Type B pancreatic cell (in vitro differentiated cells): ENCODE results near the gene SLC1A2. TPM values are rescaled to one million over a fixed set of nuclear protein-coding genes. Genes with fewer than 3 reads are reported as not detected.

Source experiments
- DNase-seq: peaks from one replicate; pipeline ENCODE4 v3.0.0; 2021; ENCODE audit warnings: mixed read lengths; ENCODE audit not compliant: unreplicated experiment; ENCODE audit errors: extremely low spot score
- H3K27ac Mint-ChIP-seq: 2 replicates; pipeline ENCODE4 v1.8.0; 2021; ENCODE audit warnings: mild to moderate bottlenecking, mixed read lengths
- H3K27me3 Mint-ChIP-seq: 2 replicates; pipeline ENCODE4 v1.8.0; 2021; ENCODE audit warnings: mixed read lengths
- H3K36me3 Mint-ChIP-seq: 2 replicates; pipeline ENCODE4 v1.8.0; 2021; ENCODE audit warnings: mixed read lengths
- H3K4me1 Mint-ChIP-seq: one replicate; pipeline ENCODE4 v1.8.0; 2021; ENCODE audit warnings: mixed read lengths; ENCODE audit not compliant: unreplicated experiment
- H3K4me3 Mint-ChIP-seq: 2 replicates; pipeline ENCODE4 v1.8.0; 2021; ENCODE audit warnings: mild to moderate bottlenecking, mixed read lengths
- H3K9me3 Mint-ChIP-seq: 2 replicates; pipeline ENCODE4 v1.8.0; 2021; ENCODE audit warnings: mixed read lengths
- CTCF ChIP-seq: fragments of 200-600 bp; sonication (generic); conservative IDR thresholded peaks from 2 replicates; pipeline ENCODE4 v1.5.0; 2021; ENCODE audit warnings: antibody characterized with exemption, mild to moderate bottlenecking
- total RNA-seq: library from RNA; stranded (reverse); gene quantifications from 2 replicates; pipeline ENCODE4 v1.2.1, GENCODE V29; 2021; ENCODE audit warnings: low replicate concordance

Gene SLC1A2
- total RNA-seq, 1 donor from 2014 or later: 7.4 TPM

DNA sequence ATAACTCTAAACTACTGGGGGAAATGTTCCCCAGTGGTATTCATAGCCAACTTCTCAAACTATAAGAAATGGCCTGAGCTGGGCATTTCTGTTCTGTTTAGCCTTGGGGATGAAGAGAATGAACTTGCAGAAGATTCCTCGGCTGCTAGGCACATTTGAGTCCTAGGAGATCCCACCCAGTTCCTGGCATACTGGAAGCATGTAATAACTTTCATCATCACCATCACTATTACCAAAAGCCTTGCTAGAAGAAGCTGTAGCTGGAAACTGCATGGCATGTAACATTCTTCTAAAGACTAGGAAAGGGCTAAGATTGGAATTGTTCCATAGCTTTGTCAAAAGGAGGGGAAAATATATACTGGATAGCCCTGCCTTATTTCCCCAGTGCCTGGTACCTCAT is 40.1 kb upstream of the SLC1A2 start:
- peaks cover 21% of the 10 kb centered on the region for H3K27me3 Mint-ChIP-seq
- DNase-seq: no peak
- TF ChIP-seq CTCF: no peak
- H3K27ac Mint-ChIP-seq: no peak overlapping the region
- H3K9me3 Mint-ChIP-seq: no peaks in the 10 kb centered on the region
- H3K4me3 Mint-ChIP-seq: no peak overlapping the region
- peaks cover 6% of the 10 kb centered on the region for H3K4me1 Mint-ChIP-seq
- H3K36me3 Mint-ChIP-seq: no peaks in the 10 kb centered on the region

DNA sequence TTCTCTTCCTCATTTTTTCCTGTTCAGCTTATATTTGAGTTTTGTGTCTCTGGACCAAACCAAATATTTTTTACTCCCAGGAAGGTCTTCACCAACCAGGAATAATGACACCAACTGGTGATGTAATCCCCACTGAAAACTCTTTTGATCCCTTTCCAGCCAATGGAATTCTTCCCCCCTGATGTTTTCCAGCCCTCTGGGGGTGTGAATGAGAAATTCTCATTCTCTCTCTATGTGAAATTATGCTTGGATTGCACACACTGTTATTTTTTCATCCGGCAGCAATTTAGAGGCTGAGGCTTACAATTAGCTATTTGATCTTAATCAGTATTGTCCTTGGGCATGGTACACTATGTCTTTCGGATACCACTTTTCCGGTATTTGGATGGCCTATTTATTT is 39.5 kb upstream of the SLC1A2 start:
- Mint-ChIP-seq H3K27ac (no peak overlapping the region), H3K27me3 (peaks cover 21% of the 10 kb centered on the region), H3K4me1 (peaks cover 6% of the 10 kb centered on the region), H3K4me3 (no peak overlapping the region), H3K36me3 (no peaks in the 10 kb centered on the region), H3K9me3 (no peaks in the 10 kb centered on the region)
- no peak for TF ChIP-seq CTCF
- DNase-seq: no peak

- no peak overlapping the region for H3K4me3 Mint-ChIP-seq
- no peak for TF ChIP-seq CTCF
- peaks cover 5% of the 10 kb centered on the region for H3K36me3 Mint-ChIP-seq
- DNase-seq: no peak
- H3K9me3 Mint-ChIP-seq: peaks cover 6% of the 10 kb centered on the region
- peaks cover 12% of the 10 kb centered on the region for H3K27me3 Mint-ChIP-seq
- no peak overlapping the region for H3K27ac Mint-ChIP-seq
- H3K4me1 Mint-ChIP-seq: peaks cover 11% of the 10 kb centered on the region
Observed at GRCh38 chr11:35454362-35454761, 35.0 kb upstream of the SLC1A2 start.

- H3K27ac Mint-ChIP-seq: no peak overlapping the region
- no peaks in the 10 kb centered on the region for H3K36me3 Mint-ChIP-seq
- H3K27me3 Mint-ChIP-seq: peaks cover 49% of the 10 kb centered on the region
- no peak for DNase-seq
- TF ChIP-seq CTCF: no peak
- no peaks in the 10 kb centered on the region for H3K4me1 Mint-ChIP-seq
- no peak overlapping the region for H3K4me3 Mint-ChIP-seq
- no peaks in the 10 kb centered on the region for H3K9me3 Mint-ChIP-seq
Observed at GRCh38 chr11:35436581-35437250, 17.4 kb upstream of the SLC1A2 start.

- no peak for TF ChIP-seq CTCF
- Mint-ChIP-seq H3K36me3 (no peaks in the 10 kb centered on the region), H3K27ac (no peak overlapping the region), H3K9me3 (no peaks in the 10 kb centered on the region), H3K4me3 (no peak overlapping the region), H3K27me3 (peaks cover 47% of the 10 kb centered on the region), H3K4me1 (no peaks in the 10 kb centered on the region)
- no peak for DNase-seq
Observed at GRCh38 chr11:35433588-35433987, 14.2 kb upstream of the SLC1A2 start.
